ENCODE results near the gene INPP5A.

- TF ChIP-seq EZH2phosphoT487 (IDR thresholded peaks at IDR 0.05; ENCODE audit: low read length) (no peak), CTCF (IDR thresholded peaks at IDR 0.05; ENCODE audit: low read length) (no peak)
Measured at GRCh38 chr10:132562916-132563456, 25.4 kb downstream of the INPP5A start.
